ENCODE measurements around the gene ERGIC1. TPM values are rescaled to one million over a fixed set of nuclear protein-coding genes. Genes with fewer than 3 reads are reported as not detected.
A peak's percentile ranks its signal among the peaks of the same experiment; 100 is the strongest.
"Not testable (repeated sequence)": the region's sequence is repeated elsewhere in the genome, so short reads cannot be mapped to it uniquely, and the experiment has no call there.

ERGIC1 gene
- total RNA-seq, 1 donor from 2014 or later: 105 TPM

- no peak for TF ChIP-seq CTCF (conservative IDR thresholded peaks at IDR 0.05)
- Mint-ChIP-seq H3K4me3 (no peak overlapping the region), H3K27ac (no peak overlapping the region), H3K9me3 (peaks cover 8% of the 10 kb centered on the region), H3K27me3 (no peaks in the 10 kb centered on the region), H3K36me3 (no peaks in the 10 kb centered on the region), H3K4me1 (ENCODE audit: unreplicated experiment) (peaks cover 13% of the 10 kb centered on the region)
- DNase-seq (ENCODE audit: extremely low spot score, unreplicated experiment): no peak
Measured at GRCh38 chr5:172805018-172805683, 28.9 kb upstream of the ERGIC1 start.

GRCh38 chr5:172805736-172806255, 28.3 kb upstream of the ERGIC1 start:
- H3K4me1 Mint-ChIP-seq (ENCODE audit: unreplicated experiment): peaks cover 13% of the 10 kb centered on the region
- no peak overlapping the region for H3K4me3 Mint-ChIP-seq
- DNase-seq (ENCODE audit: extremely low spot score, unreplicated experiment): no peak
- H3K9me3 Mint-ChIP-seq: peaks cover 8% of the 10 kb centered on the region
- H3K27me3 Mint-ChIP-seq: no peaks in the 10 kb centered on the region
- peak overlapping the region; percentile 36 for H3K27ac Mint-ChIP-seq
- peaks cover 5% of the 10 kb centered on the region for H3K36me3 Mint-ChIP-seq
- TF ChIP-seq CTCF (conservative IDR thresholded peaks at IDR 0.05): no peak

GRCh38 chr5:172806897-172807672, 27.0 kb upstream of the ERGIC1 start:
- no peak for TF ChIP-seq CTCF (conservative IDR thresholded peaks at IDR 0.05)
- Mint-ChIP-seq H3K27me3 (no peaks in the 10 kb centered on the region), H3K27ac (peak overlapping the region; percentile 96), H3K9me3 (peaks cover 4% of the 10 kb centered on the region), H3K4me1 (ENCODE audit: unreplicated experiment) (peaks cover 13% of the 10 kb centered on the region), H3K36me3 (peaks cover 5% of the 10 kb centered on the region), H3K4me3 (peak overlapping the region; percentile 51)
- DNase-seq (ENCODE audit: extremely low spot score, unreplicated experiment): no peak

GRCh38 chr5:172807766-172808311, 26.2 kb upstream of the ERGIC1 start:
- peak overlapping the region; percentile 51 for H3K4me3 Mint-ChIP-seq
- H3K27me3 Mint-ChIP-seq: no peaks in the 10 kb centered on the region
- no peak for DNase-seq (ENCODE audit: extremely low spot score, unreplicated experiment)
- H3K36me3 Mint-ChIP-seq: peaks cover 5% of the 10 kb centered on the region
- H3K4me1 Mint-ChIP-seq (ENCODE audit: unreplicated experiment): peaks cover 9% of the 10 kb centered on the region
- TF ChIP-seq CTCF (conservative IDR thresholded peaks at IDR 0.05): no peak
- peaks cover 4% of the 10 kb centered on the region for H3K9me3 Mint-ChIP-seq
- H3K27ac Mint-ChIP-seq: peak overlapping the region; percentile 96

- no peak for TF ChIP-seq CTCF (conservative IDR thresholded peaks at IDR 0.05)
- H3K4me3 Mint-ChIP-seq: no peak overlapping the region
- no peak for DNase-seq (ENCODE audit: extremely low spot score, unreplicated experiment)
- H3K9me3 Mint-ChIP-seq: peaks cover 4% of the 10 kb centered on the region
- H3K36me3 Mint-ChIP-seq: peaks cover 5% of the 10 kb centered on the region
- no peaks in the 10 kb centered on the region for H3K27me3 Mint-ChIP-seq
- no peak overlapping the region for H3K27ac Mint-ChIP-seq
- peaks cover 8% of the 10 kb centered on the region for H3K4me1 Mint-ChIP-seq (ENCODE audit: unreplicated experiment)
Measured at GRCh38 chr5:172809774-172810173, 24.3 kb upstream of the ERGIC1 start.

GRCh38 chr5:172810996-172811395, 23.1 kb upstream of the ERGIC1 start:
- DNase-seq (ENCODE audit: extremely low spot score, unreplicated experiment); H3K9me3 Mint-ChIP-seq; H3K36me3 Mint-ChIP-seq; H3K27ac Mint-ChIP-seq; H3K4me1 Mint-ChIP-seq (ENCODE audit: unreplicated experiment); H3K27me3 Mint-ChIP-seq; H3K4me3 Mint-ChIP-seq: not testable (repeated sequence)
